Measurements from ENCODE around the gene CNNM4. TPM values are rescaled to one million over a fixed set of nuclear protein-coding genes. Genes with fewer than 3 reads are reported as not detected.

CNNM4 gene
- total RNA-seq, 4 donors from 2014 or later, result 66.5 to 134 (median 85.7) TPM

DNA sequence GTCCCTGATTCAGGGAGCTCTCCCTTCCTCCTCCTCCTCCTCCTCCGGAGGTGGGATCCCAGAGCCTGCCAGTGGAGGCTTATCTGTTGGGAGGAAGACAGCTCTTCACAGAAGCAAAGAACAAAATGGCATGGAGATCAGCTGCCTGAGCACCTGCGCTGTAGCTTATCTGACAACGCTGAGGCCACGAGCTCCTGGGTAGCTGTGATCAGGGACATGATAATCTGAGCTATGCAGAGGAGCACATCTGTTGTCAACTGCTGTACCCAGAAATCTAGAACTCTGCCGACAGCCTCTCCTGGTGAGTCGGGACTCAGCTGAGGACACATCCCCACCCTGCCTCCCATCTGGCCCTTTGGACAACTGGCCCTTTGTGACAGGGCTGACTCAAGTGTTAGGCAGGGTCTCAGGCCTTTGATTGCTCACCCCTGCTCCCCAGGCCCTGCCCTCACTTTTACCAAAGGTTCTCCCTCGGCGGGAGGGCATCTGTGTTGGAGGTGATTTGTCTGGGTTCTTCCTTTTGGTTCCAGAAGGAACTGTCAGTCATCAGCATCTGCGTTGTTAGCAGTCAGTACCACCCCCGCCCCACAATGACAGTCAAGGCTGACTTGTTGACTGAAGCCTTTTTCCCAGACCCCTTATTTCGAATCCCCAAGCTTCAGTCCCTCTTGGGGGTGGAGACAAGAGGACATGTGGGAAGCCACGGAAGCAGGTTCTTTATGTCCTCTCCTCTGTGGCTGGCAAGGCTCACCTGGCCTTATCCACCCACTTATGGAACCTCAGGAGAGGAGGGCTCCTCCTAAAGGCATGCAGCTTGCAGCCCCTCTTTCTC is 49.5 kb downstream of the CNNM4 start:
- no peaks in the 10 kb centered on the region for H3K27me3 ChIP-seq
- H3K27ac ChIP-seq, result no peak overlapping the region
- peaks cover 0 to 13% (median 5%) of the 10 kb centered on the region in 4 donors for H3K36me3 ChIP-seq
- WGBS, 2 donors (ENCODE audit: low coverage in 1 of 2), result 89 to 96% methylated on average over 4 to 12 of the region's 12 CpGs
- DNase-seq, result no peak
- TF ChIP-seq EP300 (IDR thresholded peaks at IDR 0.05; ENCODE audit: low read depth), result no peak
- no peak for TF ChIP-seq POLR2A (IDR thresholded peaks at IDR 0.05)
- TF ChIP-seq POLR2AphosphoS5 (IDR thresholded peaks at IDR 0.05), result no peak
- TF ChIP-seq, protein P1, sequence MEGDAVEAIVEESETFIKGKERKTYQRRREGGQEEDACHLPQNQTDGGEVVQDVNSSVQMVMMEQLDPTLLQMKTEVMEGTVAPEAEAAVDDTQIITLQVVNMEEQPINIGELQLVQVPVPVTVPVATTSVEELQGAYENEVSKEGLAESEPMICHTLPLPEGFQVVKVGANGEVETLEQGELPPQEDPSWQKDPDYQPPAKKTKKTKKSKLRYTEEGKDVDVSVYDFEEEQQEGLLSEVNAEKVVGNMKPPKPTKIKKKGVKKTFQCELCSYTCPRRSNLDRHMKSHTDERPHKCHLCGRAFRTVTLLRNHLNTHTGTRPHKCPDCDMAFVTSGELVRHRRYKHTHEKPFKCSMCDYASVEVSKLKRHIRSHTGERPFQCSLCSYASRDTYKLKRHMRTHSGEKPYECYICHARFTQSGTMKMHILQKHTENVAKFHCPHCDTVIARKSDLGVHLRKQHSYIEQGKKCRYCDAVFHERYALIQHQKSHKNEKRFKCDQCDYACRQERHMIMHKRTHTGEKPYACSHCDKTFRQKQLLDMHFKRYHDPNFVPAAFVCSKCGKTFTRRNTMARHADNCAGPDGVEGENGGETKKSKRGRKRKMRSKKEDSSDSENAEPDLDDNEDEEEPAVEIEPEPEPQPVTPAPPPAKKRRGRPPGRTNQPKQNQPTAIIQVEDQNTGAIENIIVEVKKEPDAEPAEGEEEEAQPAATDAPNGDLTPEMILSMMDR (IDR thresholded peaks at IDR 0.05), result no peak
- H3K9me3 ChIP-seq, result no peaks in the 10 kb centered on the region
- H3K4me1 ChIP-seq, result peaks cover 6 to 26% (median 9%) of the 10 kb centered on the region in 4 donors
- H3K4me3 ChIP-seq, result no peak overlapping the region
- in situ Hi-C loops (cut with MboI; ENCODE audit: low pct_ligation_motif_present in 1 of 4, low pct_unique_long_range_greater_than_20kb in 1 of 4, low sequenced_read_pairs in 3 of 4), result no loop called here
- intact Hi-C loops (cut with DNase I; ENCODE audit: low total_unique reads), result loop anchor here (10.0 kb wide), 1 partner anchor 45 kb away; the partner anchor contains the start of gene CNNM4

DNA sequence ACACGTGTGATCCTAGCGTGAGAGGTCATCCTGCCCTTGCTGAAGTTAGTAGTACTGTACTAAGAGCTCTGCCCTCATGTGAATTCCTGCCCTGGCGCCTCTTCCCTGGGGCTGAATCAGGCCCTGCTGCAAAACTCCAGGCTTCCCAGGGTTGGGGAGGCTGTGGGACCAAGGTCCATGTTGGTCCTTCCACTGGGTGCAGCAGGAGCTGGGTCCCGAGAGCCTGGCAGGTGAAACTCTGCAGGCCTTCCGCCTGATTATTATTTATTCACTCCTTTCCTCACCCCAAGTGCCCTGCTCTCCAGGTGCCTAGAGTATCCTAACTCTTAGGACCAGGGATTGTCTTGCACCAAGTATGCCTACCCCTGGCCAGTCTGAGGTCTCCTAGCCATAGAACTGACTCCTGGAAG is 50.1 kb downstream of the CNNM4 start:
- Histone ChIP-seq H3K4me1 (peaks cover 10 to 30% (median 11%) of the 10 kb centered on the region in 4 donors), H3K36me3 (peaks cover 0 to 13% (median 5%) of the 10 kb centered on the region in 4 donors), H3K27me3 (no peaks in the 10 kb centered on the region), H3K9me3 (no peaks in the 10 kb centered on the region), H3K4me3 (no peak overlapping the region), H3K27ac (no peak overlapping the region)
- TF ChIP-seq POLR2AphosphoS5 (IDR thresholded peaks at IDR 0.05) (no peak), EP300 (IDR thresholded peaks at IDR 0.05; ENCODE audit: low read depth) (no peak), POLR2A (IDR thresholded peaks at IDR 0.05) (no peak)
- TF ChIP-seq, protein P1 (IDR thresholded peaks at IDR 0.05), result no peak
- 82 to 85% methylated on average over 2 to 5 of the region's 5 CpGs for WGBS, 2 donors (ENCODE audit: low coverage in 1 of 2)
- in situ Hi-C loops (cut with MboI; ENCODE audit: low pct_ligation_motif_present in 1 of 4, low pct_unique_long_range_greater_than_20kb in 1 of 4, low sequenced_read_pairs in 3 of 4) (no loop called here), intact Hi-C loops (cut with DNase I; ENCODE audit: low total_unique reads) (loop anchor here (10.0 kb wide), 1 partner anchor 46 kb away; the partner anchor contains the start of gene CNNM4)
- no peak for DNase-seq

DNA sequence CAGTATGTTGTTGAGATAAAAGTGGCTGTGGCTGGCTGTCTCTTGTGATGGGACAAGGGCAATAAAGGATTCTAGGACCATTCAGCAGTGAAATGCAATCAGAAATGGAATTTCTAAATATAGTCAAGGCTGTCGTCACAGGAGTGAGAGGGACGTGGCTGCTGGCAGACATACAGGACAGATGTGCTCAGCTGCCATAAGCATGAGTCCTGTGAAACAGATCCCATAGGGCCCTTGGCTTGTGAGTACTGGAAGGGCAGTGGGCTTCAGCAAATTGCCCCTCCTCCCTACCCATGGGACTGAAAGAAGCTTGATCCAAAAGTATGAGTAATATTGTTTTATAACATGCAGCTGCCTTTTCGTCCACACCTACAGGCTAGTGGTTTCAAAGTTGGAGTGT is 51.2 kb downstream of the CNNM4 start:
- in situ Hi-C loops (cut with MboI; ENCODE audit: low pct_ligation_motif_present in 1 of 4, low pct_unique_long_range_greater_than_20kb in 1 of 4, low sequenced_read_pairs in 3 of 4), result no loop called here
- Histone ChIP-seq H3K27ac (no peak overlapping the region), H3K4me3 (no peak overlapping the region), H3K27me3 (no peaks in the 10 kb centered on the region), H3K36me3 (peaks cover 0 to 13% (median 5%) of the 10 kb centered on the region in 4 donors), H3K4me1 (peaks cover 10 to 30% (median 11%) of the 10 kb centered on the region in 4 donors), H3K9me3 (no peaks in the 10 kb centered on the region)
- peak; percentile 38 for DNase-seq
- 34 to 38% methylated on average over 2 to 3 of the region's 3 CpGs for WGBS, 2 donors (ENCODE audit: low coverage in 1 of 2)
- intact Hi-C loops (cut with DNase I; ENCODE audit: low total_unique reads), result loop anchor here (10.0 kb wide), 1 partner anchor 47 kb away; the partner anchor contains the start of gene CNNM4
- TF ChIP-seq, protein P1 (IDR thresholded peaks at IDR 0.05), result no peak
- TF ChIP-seq EP300 (IDR thresholded peaks at IDR 0.05; ENCODE audit: low read depth), result no peak

DNA sequence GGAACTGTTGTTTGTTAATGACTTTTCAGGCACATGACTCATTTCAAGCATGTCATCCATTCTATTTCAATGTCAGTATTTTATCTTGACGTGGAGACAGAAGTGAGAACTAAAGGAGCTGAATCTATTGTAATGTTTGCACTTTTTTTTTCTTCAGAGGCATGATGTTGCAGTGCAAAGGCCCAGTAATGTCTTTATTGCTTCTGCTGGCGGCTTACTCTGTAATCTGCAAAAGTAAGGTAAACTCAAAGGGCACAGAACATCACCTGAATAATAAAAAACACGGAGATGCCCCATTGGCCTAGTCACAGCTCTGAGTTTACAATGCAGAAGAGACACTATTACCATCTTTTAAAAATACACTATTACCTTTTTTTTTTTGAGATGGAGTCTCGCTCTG is 53.0 kb downstream of the CNNM4 start:
- H3K27me3 ChIP-seq, result no peaks in the 10 kb centered on the region
- H3K4me1 ChIP-seq, result peaks cover 24 to 46% (median 28%) of the 10 kb centered on the region in 4 donors
- TF ChIP-seq POLR2A (IDR thresholded peaks at IDR 0.05), result no peak
- no peak for TF ChIP-seq EP300 (IDR thresholded peaks at IDR 0.05; ENCODE audit: low read depth)
- TF ChIP-seq POLR2AphosphoS5 (IDR thresholded peaks at IDR 0.05), result no peak
- TF ChIP-seq, protein P1 (IDR thresholded peaks at IDR 0.05), result no peak
- 37 to 56% methylated on average over 2 to 4 of the region's 4 CpGs for WGBS, 2 donors (ENCODE audit: low coverage in 1 of 2)
- no peak overlapping the region for H3K4me3 ChIP-seq
- intact Hi-C loops (cut with DNase I; ENCODE audit: low total_unique reads), result loop anchor here (10.0 kb wide), 1 partner anchor 49 kb away; the partner anchor contains the start of gene CNNM4
- no peak for DNase-seq
- in situ Hi-C loops (cut with MboI; ENCODE audit: low pct_ligation_motif_present in 1 of 4, low pct_unique_long_range_greater_than_20kb in 1 of 4, low sequenced_read_pairs in 3 of 4), result no loop called here
- peak overlapping the region; percentile 1 to 49 (median 25) for H3K27ac ChIP-seq
- H3K9me3 ChIP-seq, result no peaks in the 10 kb centered on the region
- H3K36me3 ChIP-seq, result peaks cover 0 to 13% (median 4%) of the 10 kb centered on the region in 4 donors
